ENCODE results near the gene ADORA2B. TPM values are rescaled to one million over a fixed set of nuclear protein-coding genes. Genes with fewer than 3 reads are reported as not detected.

Gene ADORA2B
- total RNA-seq, 1 donor from 2014 or later: 4.0 TPM

GRCh38 chr17:15912416-15912955 lies 32.4 kb upstream of the ADORA2B start:
- Histone ChIP-seq H3K9ac (ENCODE audit: low read length) (no peak overlapping the region), H2AFZ (ENCODE audit: low read depth, low read length) (no peak overlapping the region), H3K4me3 (ENCODE audit: insufficient read depth, low read depth, low read length) (no peak overlapping the region), H4K20me1 (ENCODE audit: insufficient read depth, low read length) (no peaks in the 10 kb centered on the region), H3K9me3 (ENCODE audit: insufficient read depth, low read depth, low read length) (no peaks in the 10 kb centered on the region), H3K36me3 (ENCODE audit: insufficient read depth, low read length) (no peaks in the 10 kb centered on the region), H3K27me3 (ENCODE audit: insufficient read depth, low read length) (no peaks in the 10 kb centered on the region), H3K79me2 (ENCODE audit: insufficient read depth, low read length) (no peaks in the 10 kb centered on the region), H3K27ac (ENCODE audit: low read depth, low read length) (no peak overlapping the region), H3K4me1 (ENCODE audit: insufficient read depth, low read length) (peaks cover 11% of the 10 kb centered on the region), H3K4me2 (ENCODE audit: low read length) (no peak overlapping the region)
- no peak overlapping the region for H3K4me3 Mint-ChIP-seq (ENCODE audit: unreplicated experiment)
- TF ChIP-seq CTCF (IDR thresholded peaks at IDR 0.05; ENCODE audit: insufficient read depth, low read depth, low read length): no peak
- TF ChIP-seq EZH2 (IDR thresholded peaks at IDR 0.05; ENCODE audit: insufficient read depth, low read length): no peak
- no peak for DNase-seq (ENCODE audit: low read depth)
- peaks cover 7% of the 10 kb centered on the region for H3K4me1 Mint-ChIP-seq (ENCODE audit: low read depth, unreplicated experiment)
- peaks cover 8% of the 10 kb centered on the region for H3K9me3 Mint-ChIP-seq (ENCODE audit: unreplicated experiment)
- H3K27me3 Mint-ChIP-seq (ENCODE audit: low read depth, unreplicated experiment): peaks cover 10% of the 10 kb centered on the region
- no peak for FAIRE-seq
- H3K36me3 Mint-ChIP-seq (ENCODE audit: low read depth, unreplicated experiment): no peaks in the 10 kb centered on the region
- H3K27ac Mint-ChIP-seq (ENCODE audit: unreplicated experiment): no peak overlapping the region

DNA sequence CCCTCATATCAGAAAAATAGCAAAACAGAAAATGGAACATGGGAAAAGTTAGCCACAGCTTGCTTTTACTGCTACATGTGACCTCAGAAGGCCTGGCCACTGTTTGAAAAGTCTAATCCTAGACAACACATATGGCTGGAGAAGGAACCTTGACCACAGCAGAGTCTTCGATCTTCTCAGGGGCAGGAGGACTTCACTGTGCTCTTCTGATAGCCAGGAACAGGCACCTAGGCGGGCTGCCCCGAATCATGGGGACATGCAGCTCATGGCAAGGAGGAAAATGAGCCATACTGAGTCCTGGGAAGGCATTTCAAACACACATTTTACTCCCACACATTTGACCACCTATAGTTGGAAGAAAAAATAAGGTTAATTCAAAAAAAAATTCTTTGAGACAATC lies 31.1 kb upstream of the ADORA2B start:
- Mint-ChIP-seq H3K36me3 (ENCODE audit: low read depth, unreplicated experiment) (no peaks in the 10 kb centered on the region), H3K4me1 (ENCODE audit: low read depth, unreplicated experiment) (peaks cover 7% of the 10 kb centered on the region), H3K27ac (ENCODE audit: unreplicated experiment) (no peak overlapping the region), H3K4me3 (ENCODE audit: unreplicated experiment) (no peak overlapping the region), H3K9me3 (ENCODE audit: unreplicated experiment) (peaks cover 8% of the 10 kb centered on the region), H3K27me3 (ENCODE audit: low read depth, unreplicated experiment) (peaks cover 4% of the 10 kb centered on the region)
- Histone ChIP-seq H3K36me3 (ENCODE audit: insufficient read depth, low read length) (no peaks in the 10 kb centered on the region), H3K27me3 (ENCODE audit: insufficient read depth, low read length) (no peaks in the 10 kb centered on the region), H3K4me3 (ENCODE audit: insufficient read depth, low read depth, low read length) (no peak overlapping the region), H3K9me3 (ENCODE audit: insufficient read depth, low read depth, low read length) (no peaks in the 10 kb centered on the region), H3K4me1 (ENCODE audit: insufficient read depth, low read length) (peaks cover 16% of the 10 kb centered on the region), H4K20me1 (ENCODE audit: insufficient read depth, low read length) (no peaks in the 10 kb centered on the region), H3K27ac (ENCODE audit: low read depth, low read length) (no peak overlapping the region), H3K4me2 (ENCODE audit: low read length) (no peak overlapping the region), H3K9ac (ENCODE audit: low read length) (no peak overlapping the region), H2AFZ (ENCODE audit: low read depth, low read length) (no peak overlapping the region), H3K79me2 (ENCODE audit: insufficient read depth, low read length) (no peaks in the 10 kb centered on the region)
- no peak for TF ChIP-seq EZH2 (IDR thresholded peaks at IDR 0.05; ENCODE audit: insufficient read depth, low read length)
- no peak for TF ChIP-seq CTCF (IDR thresholded peaks at IDR 0.05; ENCODE audit: insufficient read depth, low read depth, low read length)
- FAIRE-seq (no peak), DNase-seq (ENCODE audit: low read depth) (no peak)

- DNase-seq (ENCODE audit: low read depth): peak; percentile 45
- no peak overlapping the region for H3K27ac Mint-ChIP-seq (ENCODE audit: unreplicated experiment)
- Histone ChIP-seq H3K4me2 (ENCODE audit: low read length) (peak overlapping the region; percentile 24), H3K4me1 (ENCODE audit: insufficient read depth, low read length) (peaks cover 16% of the 10 kb centered on the region), H3K27ac (ENCODE audit: low read depth, low read length) (peak overlapping the region; percentile 49), H3K79me2 (ENCODE audit: insufficient read depth, low read length) (no peaks in the 10 kb centered on the region), H3K36me3 (ENCODE audit: insufficient read depth, low read length) (no peaks in the 10 kb centered on the region), H2AFZ (ENCODE audit: low read depth, low read length) (no peak overlapping the region), H4K20me1 (ENCODE audit: insufficient read depth, low read length) (no peaks in the 10 kb centered on the region), H3K27me3 (ENCODE audit: insufficient read depth, low read length) (no peaks in the 10 kb centered on the region), H3K4me3 (ENCODE audit: insufficient read depth, low read depth, low read length) (no peak overlapping the region), H3K9me3 (ENCODE audit: insufficient read depth, low read depth, low read length) (no peaks in the 10 kb centered on the region), H3K9ac (ENCODE audit: low read length) (peak overlapping the region; percentile 36)
- H3K4me1 Mint-ChIP-seq (ENCODE audit: low read depth, unreplicated experiment): peaks cover 7% of the 10 kb centered on the region
- TF ChIP-seq CTCF (IDR thresholded peaks at IDR 0.05; ENCODE audit: insufficient read depth, low read depth, low read length): no peak
- no peak for TF ChIP-seq EZH2 (IDR thresholded peaks at IDR 0.05; ENCODE audit: insufficient read depth, low read length)
- no peak overlapping the region for H3K4me3 Mint-ChIP-seq (ENCODE audit: unreplicated experiment)
- FAIRE-seq: peak; percentile 69
- H3K27me3 Mint-ChIP-seq (ENCODE audit: low read depth, unreplicated experiment): peaks cover 4% of the 10 kb centered on the region
- peaks cover 8% of the 10 kb centered on the region for H3K9me3 Mint-ChIP-seq (ENCODE audit: unreplicated experiment)
- H3K36me3 Mint-ChIP-seq (ENCODE audit: low read depth, unreplicated experiment): no peaks in the 10 kb centered on the region
Observed at GRCh38 chr17:15914400-15915170, 30.3 kb upstream of the ADORA2B start.
